Muscle layer of colon (tissue), 2 donors: Measurements from ENCODE around the gene PRKCD.

Source experiments
- H3K27ac ChIP-seq: one replicate; pipeline ENCODE4 v1.7.0; 2013; ENCODE audit warnings: low read depth, mild to moderate bottlenecking, low read length, moderate library complexity
- H3K27me3 ChIP-seq, 2 donors: one replicate each; pipeline ENCODE4 v1.7.0; 2013; ENCODE audit warnings: low read length in 2 of 2, mild to moderate bottlenecking in 2 of 2; ENCODE audit not compliant: insufficient read depth in 2 of 2, control insufficient read depth in 1 of 2
- H3K36me3 ChIP-seq: one replicate; pipeline ENCODE4 v1.7.0; 2013; ENCODE audit warnings: mild to moderate bottlenecking, low read length; ENCODE audit not compliant: insufficient read depth
- H3K4me1 ChIP-seq: one replicate; pipeline ENCODE4 v1.7.0; 2013; ENCODE audit warnings: mild to moderate bottlenecking, low read length; ENCODE audit not compliant: insufficient read depth
- H3K4me3 ChIP-seq, 2 donors: one replicate each; pipeline ENCODE4 v1.7.0; 2013; ENCODE audit warnings: low read length in 2 of 2, low read depth in 1 of 2, mild to moderate bottlenecking in 1 of 2, moderate library complexity in 1 of 2
- H3K9ac ChIP-seq: one replicate; pipeline ENCODE4 v1.7.0; 2013; ENCODE audit warnings: low read length
- H3K9me3 ChIP-seq: one replicate; pipeline ENCODE4 v1.7.0; 2013; ENCODE audit warnings: mild to moderate bottlenecking, low read length
- donor health status: abdominal sarcoma.
- donor health status: Adenocarcinoma of cecum.

PRKCD gene

DNA sequence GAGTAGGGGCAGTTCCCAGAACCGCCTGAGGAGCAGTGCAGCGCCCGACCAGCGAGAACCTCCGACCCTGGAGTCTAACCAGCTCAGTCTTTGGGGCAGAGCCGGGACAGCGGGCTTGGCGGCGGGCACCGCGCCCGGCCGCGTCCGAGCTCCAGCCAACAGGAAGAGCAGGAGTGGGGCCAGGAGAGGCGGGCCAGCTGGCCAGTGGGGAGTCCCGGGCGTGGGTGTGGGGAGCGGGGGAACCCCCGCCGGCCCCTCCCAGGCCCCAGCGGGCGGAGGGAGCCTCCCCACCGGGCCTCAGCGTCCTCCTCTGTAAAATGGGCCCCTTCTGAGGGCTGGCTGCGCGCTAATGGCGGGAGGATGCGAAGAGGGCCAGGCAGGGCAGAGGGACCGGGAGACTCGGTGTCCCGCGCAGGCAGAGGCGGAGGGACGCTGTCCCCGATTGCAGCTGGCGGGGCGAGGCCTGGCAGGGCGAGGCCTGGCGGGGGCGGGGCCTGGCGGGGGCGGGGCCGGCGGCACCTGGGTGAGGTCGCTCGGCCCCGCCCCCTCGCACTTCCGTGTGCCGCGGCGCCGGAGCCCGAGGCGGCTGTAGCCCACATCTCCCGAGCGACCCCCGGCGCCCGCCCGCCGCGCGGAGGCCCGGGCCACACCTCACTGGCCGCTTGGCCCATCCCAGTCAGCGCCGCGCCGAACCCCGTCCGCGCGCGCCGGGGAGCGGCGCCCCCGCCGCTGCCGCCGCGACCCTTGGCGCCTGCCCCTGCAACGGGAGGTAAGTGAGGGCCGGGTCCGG lies at the start of gene PRKCD:
TSS of gene PRKCD (plus strand) at position 550 of the 790 bp plus-strand sequence. CDS start 17,214 bp downstream, outside the sequence.
- Histone ChIP-seq H3K27ac (peak within 1 kb of the TSS; percentile 78), H3K36me3 (no peaks in the 10 kb centered on the region), H3K4me3 (peak within 1 kb of the TSS; percentile 59 to 85), H3K9ac (no peak within 1 kb of the TSS), H3K4me1 (peaks cover 12% of the 10 kb centered on the region), H3K27me3 (no peaks in the 10 kb centered on the region), H3K9me3 (no peaks in the 10 kb centered on the region)

DNA sequence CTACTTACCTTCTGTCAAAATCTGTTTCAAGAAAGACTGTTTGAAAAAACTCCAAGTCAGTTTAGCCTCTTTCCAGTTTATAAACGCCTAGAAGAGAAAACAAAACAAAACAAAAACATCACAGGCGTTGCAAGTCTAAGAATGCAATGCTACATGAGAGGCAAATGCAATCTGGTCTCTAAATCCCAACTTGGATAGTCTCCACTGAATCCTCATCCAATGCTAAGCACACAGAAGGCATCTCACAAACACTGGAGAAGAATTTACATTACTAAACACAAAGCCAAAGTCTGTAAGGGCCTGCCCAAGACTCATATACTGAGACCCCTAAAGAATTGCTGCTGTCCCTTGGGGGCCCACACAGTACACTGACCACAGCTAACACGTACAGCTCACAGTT lies 49.2 kb upstream of the PRKCD start:
- Histone ChIP-seq H3K4me1 (peaks cover 46% of the 10 kb centered on the region), H3K27me3 (no peaks in the 10 kb centered on the region), H3K27ac (peak overlapping the region; percentile 27), H3K9ac (no peak overlapping the region), H3K9me3 (no peaks in the 10 kb centered on the region), H3K4me3 (no peak overlapping the region), H3K36me3 (peaks cover 13% of the 10 kb centered on the region)

DNA sequence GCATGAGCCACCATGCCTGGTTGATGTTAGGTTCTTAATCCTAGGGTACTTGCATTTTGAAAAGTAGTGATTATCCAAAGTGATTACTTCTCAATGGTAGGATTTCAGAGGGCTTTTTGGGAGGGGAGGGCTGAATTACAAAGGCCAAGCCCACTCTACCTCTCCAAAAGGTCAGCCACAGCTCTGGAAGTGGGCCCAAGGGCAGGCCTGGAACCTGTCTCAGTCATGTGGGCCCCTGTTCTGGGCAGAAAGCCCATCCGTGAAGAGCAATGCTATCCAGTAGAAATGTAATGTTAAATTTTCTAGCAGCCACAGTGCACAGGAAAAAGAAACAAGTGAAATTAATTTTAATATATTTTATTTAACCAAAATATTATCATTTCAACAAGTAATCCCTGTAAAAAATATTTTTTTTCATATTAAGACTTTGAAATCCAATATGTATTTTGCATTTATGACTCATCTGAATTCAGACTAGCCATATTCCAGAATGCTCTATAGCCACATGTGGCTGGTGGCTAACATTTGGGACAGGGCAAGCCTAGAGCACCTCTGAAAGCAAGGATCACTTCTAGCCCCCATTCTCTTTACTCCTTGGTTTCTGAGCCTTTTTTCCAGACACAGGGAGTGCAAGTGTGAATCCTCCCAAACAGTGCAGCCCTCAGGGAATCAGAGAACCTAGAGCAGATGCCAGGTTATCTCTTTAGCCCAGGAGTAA lies 47.6 kb upstream of the PRKCD start:
- Histone ChIP-seq H3K4me3 (no peak overlapping the region), H3K27me3 (no peaks in the 10 kb centered on the region), H3K27ac (peak overlapping the region; percentile 71), H3K4me1 (peaks cover 46% of the 10 kb centered on the region), H3K36me3 (peaks cover 29% of the 10 kb centered on the region), H3K9ac (no peak overlapping the region), H3K9me3 (no peaks in the 10 kb centered on the region)

DNA sequence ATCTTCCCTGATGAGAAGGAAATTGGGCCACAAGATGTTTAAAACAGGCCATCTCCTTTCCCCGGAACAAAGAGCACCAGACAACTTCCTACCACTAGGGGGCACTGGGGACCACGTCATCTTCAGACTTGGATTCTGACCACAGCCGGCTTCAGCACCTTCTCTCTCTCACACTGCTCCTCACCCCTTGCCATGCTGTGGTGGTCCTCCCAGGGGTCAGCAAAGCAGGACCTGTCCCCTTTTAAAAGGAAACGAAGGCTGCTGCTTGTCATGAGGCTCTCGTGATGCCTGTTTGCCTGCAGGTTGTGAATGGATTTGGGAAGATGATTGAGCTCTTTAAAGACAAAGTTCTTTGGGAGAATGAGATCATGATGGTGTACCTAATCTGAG lies 47.0 kb upstream of the PRKCD start:
- H3K9ac ChIP-seq = no peak overlapping the region
- H3K27me3 ChIP-seq = no peaks in the 10 kb centered on the region
- peaks cover 45% of the 10 kb centered on the region for H3K4me1 ChIP-seq
- no peaks in the 10 kb centered on the region for H3K9me3 ChIP-seq
- H3K4me3 ChIP-seq = no peak overlapping the region
- H3K27ac ChIP-seq = peak overlapping the region; percentile 71
- peaks cover 35% of the 10 kb centered on the region for H3K36me3 ChIP-seq

- Histone ChIP-seq H3K9ac (no peak overlapping the region), H3K4me3 (no peak overlapping the region), H3K27ac (peak overlapping the region; percentile 71), H3K9me3 (no peaks in the 10 kb centered on the region), H3K36me3 (peaks cover 40% of the 10 kb centered on the region), H3K27me3 (no peaks in the 10 kb centered on the region), H3K4me1 (peaks cover 39% of the 10 kb centered on the region)
Observed at GRCh38 chr3:53114412-53115074, 46.5 kb upstream of the PRKCD start.

GRCh38 chr3:53116956-53117355 lies 44.1 kb upstream of the PRKCD start:
- H3K4me3 ChIP-seq = no peak overlapping the region
- H3K9me3 ChIP-seq = no peaks in the 10 kb centered on the region
- no peak overlapping the region for H3K9ac ChIP-seq
- no peaks in the 10 kb centered on the region for H3K27me3 ChIP-seq
- H3K36me3 ChIP-seq = peaks cover 61% of the 10 kb centered on the region
- peaks cover 24% of the 10 kb centered on the region for H3K4me1 ChIP-seq
- H3K27ac ChIP-seq = no peak overlapping the region

DNA sequence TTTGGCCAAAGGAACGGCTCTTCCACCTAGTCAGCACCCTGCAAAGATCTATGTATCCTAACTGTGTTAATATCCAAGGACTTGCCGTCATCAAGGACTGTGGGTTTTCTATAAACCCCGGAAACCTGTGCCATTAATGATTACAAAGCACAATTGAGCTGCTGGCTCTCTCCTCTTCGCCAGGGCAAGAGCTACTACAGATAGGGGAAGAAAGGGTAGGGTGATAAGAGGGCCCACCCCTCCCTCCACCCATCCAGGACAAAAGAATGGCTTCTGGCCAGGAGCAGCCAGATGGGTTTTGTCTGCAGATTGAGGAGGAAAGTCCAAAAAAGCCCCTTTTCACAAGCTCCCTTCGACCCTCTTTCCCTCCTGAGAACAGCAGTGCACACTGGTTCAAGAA lies 40.7 kb upstream of the PRKCD start:
- H3K36me3 ChIP-seq = peaks cover 87% of the 10 kb centered on the region
- no peaks in the 10 kb centered on the region for H3K9me3 ChIP-seq
- H3K27ac ChIP-seq = no peak overlapping the region

GRCh38 chr3:53122255-53122932 lies 38.6 kb upstream of the PRKCD start:
- Histone ChIP-seq H3K36me3 (peaks cover 81% of the 10 kb centered on the region), H3K27me3 (no peaks in the 10 kb centered on the region), H3K9me3 (no peaks in the 10 kb centered on the region), H3K27ac (no peak overlapping the region), H3K4me3 (no peak overlapping the region), H3K4me1 (no peaks in the 10 kb centered on the region), H3K9ac (no peak overlapping the region)

More for the DNA sequence above, 40.7 kb upstream of the PRKCD start:
- Histone ChIP-seq H3K4me1 (no peaks in the 10 kb centered on the region), H3K4me3 (no peak overlapping the region), H3K9ac (no peak overlapping the region), H3K27me3 (no peaks in the 10 kb centered on the region)

- no peak overlapping the region for H3K9ac ChIP-seq
- H3K27ac ChIP-seq = no peak overlapping the region
- no peaks in the 10 kb centered on the region for H3K4me1 ChIP-seq
- H3K4me3 ChIP-seq = no peak overlapping the region
- no peaks in the 10 kb centered on the region for H3K9me3 ChIP-seq
- no peaks in the 10 kb centered on the region for H3K27me3 ChIP-seq
- peaks cover 76% of the 10 kb centered on the region for H3K36me3 ChIP-seq
Observed at GRCh38 chr3:53122933-53123305, 38.1 kb upstream of the PRKCD start.

GRCh38 chr3:53123510-53123909 lies 37.5 kb upstream of the PRKCD start:
- Histone ChIP-seq H3K9me3 (no peaks in the 10 kb centered on the region), H3K4me1 (no peaks in the 10 kb centered on the region), H3K9ac (no peak overlapping the region), H3K27me3 (no peaks in the 10 kb centered on the region), H3K4me3 (no peak overlapping the region), H3K36me3 (peaks cover 70% of the 10 kb centered on the region), H3K27ac (no peak overlapping the region)

DNA sequence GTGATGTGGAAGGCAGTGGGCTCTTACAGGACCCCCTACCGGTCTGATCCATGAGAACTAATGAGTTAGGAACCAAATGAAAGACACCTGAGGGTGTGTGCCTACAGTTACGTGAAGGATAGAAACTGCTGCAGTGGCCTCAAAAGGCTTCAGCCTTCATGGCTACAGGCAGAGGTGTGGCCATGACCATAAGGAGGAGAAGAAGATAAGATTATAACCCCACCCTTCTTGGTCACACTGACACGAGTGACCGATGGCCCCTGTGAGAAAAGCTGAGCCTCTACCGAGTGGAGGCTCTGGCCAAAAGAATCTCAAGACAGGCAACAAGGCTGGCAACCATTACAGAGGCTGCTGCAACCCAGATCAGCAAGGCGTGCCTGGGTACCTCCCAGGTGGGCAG lies 37.1 kb upstream of the PRKCD start:
- Histone ChIP-seq H3K4me1 (peaks cover under 1% of the 10 kb centered on the region), H3K36me3 (peaks cover 65% of the 10 kb centered on the region), H3K4me3 (no peak overlapping the region), H3K9ac (no peak overlapping the region), H3K9me3 (no peaks in the 10 kb centered on the region), H3K27me3 (no peaks in the 10 kb centered on the region), H3K27ac (no peak overlapping the region)
